Left ventricle myocardium inferior (tissue), 1 donor: ENCODE data around the gene SLAMF1. TPM values are rescaled to one million over a fixed set of nuclear protein-coding genes. Genes with fewer than 3 reads are reported as not detected.

Experiments
- DNase-seq: peaks from one replicate; pipeline ENCODE4 v3.0.0-alpha.2; 2020
- H3K27ac ChIP-seq: fragments of 200-600 bp; replicated peaks from 2 replicates; pipeline ENCODE4 v1.8.0; 2021
- H3K27me3 ChIP-seq: fragments of 200-600 bp; 2 replicates; pipeline ENCODE4 v1.8.0; 2021; ENCODE audit warnings: low read depth
- H3K36me3 ChIP-seq: fragments of 200-600 bp; 2 replicates; pipeline ENCODE4 v1.8.0; 2021
- H3K4me1 ChIP-seq: fragments of 200-600 bp; 2 replicates; pipeline ENCODE4 v1.8.0; 2021
- H3K4me3 ChIP-seq: fragments of 200-600 bp; 2 replicates; pipeline ENCODE4 v1.8.0; 2021; ENCODE audit warnings: mild to moderate bottlenecking, moderate library complexity
- H3K9me3 ChIP-seq: fragments of 200-600 bp; replicated peaks from 2 replicates; pipeline ENCODE4 v1.8.0; 2021
- CTCF ChIP-seq: fragments of 200-600 bp; IDR thresholded peaks from 2 replicates; pipeline ENCODE4 v1.8.0; 2021; ENCODE audit warnings: antibody characterized with exemption, mild to moderate bottlenecking, borderline replicate concordance
- intact Hi-C: fragments of 100-400 bp; cut with micrococcal nuclease; formaldehyde crosslinking; loops from one replicate; pipeline ENCODE4 v1.11.0; 2022
- total RNA-seq: library from RNA; stranded (reverse); fragmentation: NEBNext Ultra II Directional; extraction: Animal tissue kit (Norgen Biotek cat#: 25700); gene quantifications from one replicate; pipeline ENCODE4 v1.2.1, GENCODE V29; 2021
- donor health status: DM: no; HTN: yes; CAD: no; lungs with severe emphysema.

The SLAMF1 gene
- total RNA-seq, 1 donor from 2014 or later = not detected

- no peaks in the 10 kb centered on the region for H3K27me3 ChIP-seq
- DNase-seq = no peak
- H3K4me1 ChIP-seq = peaks cover 10% of the 10 kb centered on the region
- H3K9me3 ChIP-seq = no peaks in the 10 kb centered on the region
- no peaks in the 10 kb centered on the region for H3K36me3 ChIP-seq
- TF ChIP-seq CTCF = no peak
- intact Hi-C loops = no loop called here
- no peak overlapping the region for H3K4me3 ChIP-seq
- H3K27ac ChIP-seq = no peak overlapping the region
These were observed 21.5 kb downstream of the SLAMF1 start for GRCh38 chr1:160625321-160625720.

GRCh38 chr1:160624464-160624863 lies 22.4 kb downstream of the SLAMF1 start:
- peak overlapping the region; percentile 3 for H3K27ac ChIP-seq
- no peak for DNase-seq
- intact Hi-C loops = no loop called here
- no peaks in the 10 kb centered on the region for H3K36me3 ChIP-seq
- TF ChIP-seq CTCF = no peak
- peaks cover 4% of the 10 kb centered on the region for H3K4me1 ChIP-seq
- no peaks in the 10 kb centered on the region for H3K9me3 ChIP-seq
- no peak overlapping the region for H3K4me3 ChIP-seq
- H3K27me3 ChIP-seq = no peaks in the 10 kb centered on the region

GRCh38 chr1:160623862-160624261 lies 23.0 kb downstream of the SLAMF1 start:
- H3K27ac ChIP-seq = peak overlapping the region; percentile 3

GRCh38 chr1:160623227-160623633 lies 23.6 kb downstream of the SLAMF1 start:
- no peak overlapping the region for H3K4me3 ChIP-seq
- DNase-seq = no peak
- H3K9me3 ChIP-seq = no peaks in the 10 kb centered on the region
- TF ChIP-seq CTCF = no peak
- H3K27me3 ChIP-seq = no peaks in the 10 kb centered on the region
- H3K4me1 ChIP-seq = peaks cover 4% of the 10 kb centered on the region
- H3K36me3 ChIP-seq = no peaks in the 10 kb centered on the region
- H3K27ac ChIP-seq = no peak overlapping the region
- intact Hi-C loops = no loop called here

More at GRCh38 chr1:160623862-160624261, 23.0 kb downstream of the SLAMF1 start:
- Histone ChIP-seq H3K4me3 (no peak overlapping the region), H3K27me3 (no peaks in the 10 kb centered on the region), H3K9me3 (no peaks in the 10 kb centered on the region), H3K36me3 (no peaks in the 10 kb centered on the region), H3K4me1 (peaks cover 4% of the 10 kb centered on the region)
- intact Hi-C loops = no loop called here
- no peak for DNase-seq
- TF ChIP-seq CTCF = no peak

GRCh38 chr1:160622501-160623226 lies 24.2 kb downstream of the SLAMF1 start:
- Histone ChIP-seq H3K27me3 (no peaks in the 10 kb centered on the region), H3K9me3 (no peaks in the 10 kb centered on the region), H3K4me3 (no peak overlapping the region), H3K27ac (no peak overlapping the region), H3K36me3 (no peaks in the 10 kb centered on the region), H3K4me1 (peaks cover 4% of the 10 kb centered on the region)
- intact Hi-C loops = no loop called here
- no peak for TF ChIP-seq CTCF
- DNase-seq = no peak
